Body of pancreas (tissue), 4 donors: ENCODE data around the gene KCNK2.

Source experiments
- POLR2A ChIP-seq, 3 donors: fragments of 450-650 bp; IDR thresholded peaks; one replicate each; pipeline ENCODE4 v1.6.1; 2016; ENCODE audit warnings: antibody characterized with exemption in 3 of 3, mild to moderate bottlenecking in 2 of 3
- TF ChIP-seq, protein P1 (sequence below), 7 experiments: fragments of 450-650 bp in 4 of 7; fragments of 200-600 bp in 3 of 7; sonication (generic) in 3 of 7; IDR thresholded peaks; one replicate each; pipeline ENCODE4 v1.5.1; 2016 to 2019; ENCODE audit warnings: antibody characterized with exemption in 7 of 7

DNA sequence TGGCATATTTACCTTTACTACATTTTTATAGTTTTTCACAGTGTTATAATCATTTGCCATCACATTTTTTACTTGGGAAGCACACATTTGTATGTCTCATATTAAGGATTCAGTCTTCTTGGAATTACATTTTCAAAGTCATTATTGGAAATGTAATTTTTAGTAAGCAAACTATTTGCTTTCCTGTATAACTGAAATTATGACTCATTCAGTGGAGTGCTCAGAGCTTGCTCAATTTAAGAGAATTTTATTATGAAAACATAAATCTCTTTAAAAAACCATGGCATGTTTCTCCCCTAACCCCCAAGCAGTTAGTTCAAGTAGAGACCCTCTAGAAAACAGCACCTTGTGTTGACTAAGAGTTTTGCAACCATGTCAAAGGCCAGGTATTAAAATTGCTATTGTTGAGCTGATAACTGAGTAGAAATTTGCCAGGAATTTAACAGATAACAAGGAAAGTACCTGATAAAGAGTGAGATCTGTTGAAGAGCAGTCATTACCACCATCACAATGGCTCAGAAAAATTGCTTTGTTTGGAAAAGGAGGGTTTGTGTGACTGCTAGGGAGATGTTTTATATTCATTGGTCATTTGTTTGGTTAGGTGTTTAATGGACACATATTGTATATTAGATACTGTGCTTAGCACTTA is 105.9 kb downstream of the KCNK2 start:
- TF ChIP-seq, protein P1, sequence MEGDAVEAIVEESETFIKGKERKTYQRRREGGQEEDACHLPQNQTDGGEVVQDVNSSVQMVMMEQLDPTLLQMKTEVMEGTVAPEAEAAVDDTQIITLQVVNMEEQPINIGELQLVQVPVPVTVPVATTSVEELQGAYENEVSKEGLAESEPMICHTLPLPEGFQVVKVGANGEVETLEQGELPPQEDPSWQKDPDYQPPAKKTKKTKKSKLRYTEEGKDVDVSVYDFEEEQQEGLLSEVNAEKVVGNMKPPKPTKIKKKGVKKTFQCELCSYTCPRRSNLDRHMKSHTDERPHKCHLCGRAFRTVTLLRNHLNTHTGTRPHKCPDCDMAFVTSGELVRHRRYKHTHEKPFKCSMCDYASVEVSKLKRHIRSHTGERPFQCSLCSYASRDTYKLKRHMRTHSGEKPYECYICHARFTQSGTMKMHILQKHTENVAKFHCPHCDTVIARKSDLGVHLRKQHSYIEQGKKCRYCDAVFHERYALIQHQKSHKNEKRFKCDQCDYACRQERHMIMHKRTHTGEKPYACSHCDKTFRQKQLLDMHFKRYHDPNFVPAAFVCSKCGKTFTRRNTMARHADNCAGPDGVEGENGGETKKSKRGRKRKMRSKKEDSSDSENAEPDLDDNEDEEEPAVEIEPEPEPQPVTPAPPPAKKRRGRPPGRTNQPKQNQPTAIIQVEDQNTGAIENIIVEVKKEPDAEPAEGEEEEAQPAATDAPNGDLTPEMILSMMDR (IDR thresholded peaks at IDR 0.05): no peak
- TF ChIP-seq POLR2A (IDR thresholded peaks at IDR 0.05): no peak
